GM19023 (cell line): Measurements from ENCODE around the gene LRP2BP.

Experiments
- ATAC-seq: cut with Tn5 transposase; IDR thresholded peaks from one replicate; pipeline ENCODE4 v1.9.1; 2021; ENCODE audit warnings: mild to moderate bottlenecking, moderate library complexity; ENCODE audit not compliant: unreplicated experiment

The LRP2BP gene

GRCh38 chr4:185362570-185362969, 33.2 kb downstream of the LRP2BP start:
- peak; percentile 66 for ATAC-seq

- no peak for ATAC-seq
Observed at GRCh38 chr4:185361872-185362271, 33.9 kb downstream of the LRP2BP start.

GRCh38 chr4:185359767-185360446, 35.8 kb downstream of the LRP2BP start:
- ATAC-seq: no peak

GRCh38 chr4:185358959-185359358, 36.8 kb downstream of the LRP2BP start:
- no peak for ATAC-seq

GRCh38 chr4:185358514-185358913, 37.2 kb downstream of the LRP2BP start:
- no peak for ATAC-seq

- no peak for ATAC-seq
Observed at GRCh38 chr4:185357733-185358440, 37.8 kb downstream of the LRP2BP start.

- no peak for ATAC-seq
Observed at GRCh38 chr4:185357211-185357610, 38.5 kb downstream of the LRP2BP start.

- no peak for ATAC-seq
Observed at GRCh38 chr4:185352741-185353140, 43.0 kb downstream of the LRP2BP start.

- ATAC-seq: no peak
Observed at GRCh38 chr4:185352202-185352601, 43.5 kb downstream of the LRP2BP start.

GRCh38 chr4:185351691-185352090, 44.0 kb downstream of the LRP2BP start:
- ATAC-seq: no peak

- ATAC-seq: no peak
Observed at GRCh38 chr4:185346975-185347601, 48.6 kb downstream of the LRP2BP start.

GRCh38 chr4:185344743-185345538, 50.8 kb downstream of the LRP2BP start:
- ATAC-seq: peak; percentile 56

- ATAC-seq: peak; percentile 28
Observed at GRCh38 chr4:185343726-185344581, 51.8 kb downstream of the LRP2BP start.

GRCh38 chr4:185341841-185342240, 53.9 kb downstream of the LRP2BP start:
- ATAC-seq: peak; percentile 66

GRCh38 chr4:185341377-185341776, 54.3 kb downstream of the LRP2BP start:
- no peak for ATAC-seq

- no peak for ATAC-seq
Observed at GRCh38 chr4:185339941-185340340, 55.8 kb downstream of the LRP2BP start.

GRCh38 chr4:185335579-185335978, 60.1 kb downstream of the LRP2BP start:
- no peak for ATAC-seq

- ATAC-seq: no peak
Observed at GRCh38 chr4:185334326-185334725, 61.4 kb downstream of the LRP2BP start.

- ATAC-seq: peak; percentile 81
Observed at GRCh38 chr4:185332575-185333464, 62.9 kb downstream of the LRP2BP start.
